Measurements from ENCODE around the gene VGF. TPM values are rescaled to one million over a fixed set of nuclear protein-coding genes. Genes with fewer than 3 reads are reported as not detected.

Gene VGF
- total and polyA plus RNA-seq, 2 donors (not counting 1 experiment from before 2014, with no cell fraction given), result 0.10 to 0.17 TPM

DNA sequence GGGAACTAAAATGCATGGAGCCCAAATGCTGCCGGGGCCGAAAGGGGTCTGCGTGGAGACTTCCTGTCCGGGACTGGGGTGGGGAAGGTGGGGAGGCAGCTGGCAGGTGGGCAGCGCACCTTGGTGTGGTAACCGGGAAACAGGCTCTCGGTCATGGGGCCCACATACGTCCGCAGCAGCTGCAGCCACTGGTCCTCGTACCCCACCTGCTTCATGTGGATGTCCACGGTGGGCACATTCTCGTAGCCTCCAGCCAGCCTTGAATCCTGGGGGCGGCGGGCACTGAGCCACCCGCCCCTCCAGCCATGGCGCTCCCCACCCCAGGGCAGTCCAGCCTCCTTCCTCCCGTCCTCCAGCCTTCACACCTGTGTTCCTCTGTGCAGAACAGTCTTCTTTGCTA, 42.1 kb upstream of the VGF start:
- H3K9me3 ChIP-seq (ENCODE audit: control extremely low read depth in 1 of 3, control insufficient read depth in 2 of 3, insufficient read depth in 1 of 3, low read length in 2 of 3), result no peaks in the 10 kb centered on the region
- Mint-ChIP-seq H3K4me1 (peaks cover 15% of the 10 kb centered on the region), H3K4me3 (no peak overlapping the region), H3K27me3 (peaks cover 10% of the 10 kb centered on the region), H3K27ac (no peak overlapping the region), H3K9me3 (ENCODE audit: insufficient read depth) (no peaks in the 10 kb centered on the region)
- 97% methylated on average over 17 of the region's 17 CpGs for WGBS (ENCODE audit: insufficient coverage)
- H3K4me2 ChIP-seq (replicated peaks; ENCODE audit: low read depth, low read length, poor library complexity, severe bottlenecking), result no peak overlapping the region
- DNase-seq, result no peak
- H3K27me3 ChIP-seq (replicated peaks in 1 of 4; ENCODE audit: control extremely low read depth in 1 of 4, control insufficient read depth in 3 of 4, insufficient read depth in 4 of 4, low read length in 3 of 4), result peaks cover 0 to 5% (median 2%) of the 10 kb centered on the region in 4 experiments
- peaks cover 6 to 10% of the 10 kb centered on the region in 2 donors for H3K4me1 ChIP-seq (ENCODE audit: control insufficient read depth in 2 of 2, insufficient read depth in 2 of 2, low read length in 2 of 2)
- H3K36me3 ChIP-seq (replicated peaks in 1 of 2; ENCODE audit: control extremely low read depth in 1 of 2, control insufficient read depth in 1 of 2, extremely low read depth in 1 of 2, insufficient read depth in 2 of 2, low read length in 1 of 2), result peaks cover 0 to 16% of the 10 kb centered on the region in 2 experiments
- no peak for TF ChIP-seq EZH2 (IDR thresholded peaks at IDR 0.05; ENCODE audit: borderline replicate concordance, insufficient read depth, low read depth, low read length, poor library complexity, severe bottlenecking)
- TF ChIP-seq, protein P1, sequence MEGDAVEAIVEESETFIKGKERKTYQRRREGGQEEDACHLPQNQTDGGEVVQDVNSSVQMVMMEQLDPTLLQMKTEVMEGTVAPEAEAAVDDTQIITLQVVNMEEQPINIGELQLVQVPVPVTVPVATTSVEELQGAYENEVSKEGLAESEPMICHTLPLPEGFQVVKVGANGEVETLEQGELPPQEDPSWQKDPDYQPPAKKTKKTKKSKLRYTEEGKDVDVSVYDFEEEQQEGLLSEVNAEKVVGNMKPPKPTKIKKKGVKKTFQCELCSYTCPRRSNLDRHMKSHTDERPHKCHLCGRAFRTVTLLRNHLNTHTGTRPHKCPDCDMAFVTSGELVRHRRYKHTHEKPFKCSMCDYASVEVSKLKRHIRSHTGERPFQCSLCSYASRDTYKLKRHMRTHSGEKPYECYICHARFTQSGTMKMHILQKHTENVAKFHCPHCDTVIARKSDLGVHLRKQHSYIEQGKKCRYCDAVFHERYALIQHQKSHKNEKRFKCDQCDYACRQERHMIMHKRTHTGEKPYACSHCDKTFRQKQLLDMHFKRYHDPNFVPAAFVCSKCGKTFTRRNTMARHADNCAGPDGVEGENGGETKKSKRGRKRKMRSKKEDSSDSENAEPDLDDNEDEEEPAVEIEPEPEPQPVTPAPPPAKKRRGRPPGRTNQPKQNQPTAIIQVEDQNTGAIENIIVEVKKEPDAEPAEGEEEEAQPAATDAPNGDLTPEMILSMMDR (IDR thresholded peaks at IDR 0.05), result no peak
- H3K27ac ChIP-seq (ENCODE audit: low read length in 2 of 2), result no peak overlapping the region
- no peak for ATAC-seq (ENCODE audit: low read depth)
- ChIA-PET POLR2A (no interaction called here), CTCF (interaction anchor here (0.9 to 1.3 kb wide), 2 partner anchors 15 to 75 kb away, joined by 3 to 4 read pairs; no protein-coding TSS in a partner anchor)
- H3K9ac ChIP-seq (ENCODE audit: low read length), result no peak overlapping the region
- H4K20me1 ChIP-seq (ENCODE audit: control insufficient read depth, insufficient read depth, low read length, poor library complexity, severe bottlenecking), result no peaks in the 10 kb centered on the region
- no peak overlapping the region for H2AFZ ChIP-seq (ENCODE audit: insufficient read depth, low read depth, low read length, poor library complexity, severe bottlenecking)
- intact Hi-C loops (cut with micrococcal nuclease), result no loop called here
- H3K79me2 ChIP-seq (ENCODE audit: control insufficient read depth, insufficient read depth, low read length), result no peaks in the 10 kb centered on the region
- H3K4me3 ChIP-seq (ENCODE audit: control extremely low read depth in 1 of 5, extremely low read depth in 1 of 5, insufficient read depth in 1 of 5, low read depth in 2 of 5, low read length in 4 of 5), result no peak overlapping the region

DNA sequence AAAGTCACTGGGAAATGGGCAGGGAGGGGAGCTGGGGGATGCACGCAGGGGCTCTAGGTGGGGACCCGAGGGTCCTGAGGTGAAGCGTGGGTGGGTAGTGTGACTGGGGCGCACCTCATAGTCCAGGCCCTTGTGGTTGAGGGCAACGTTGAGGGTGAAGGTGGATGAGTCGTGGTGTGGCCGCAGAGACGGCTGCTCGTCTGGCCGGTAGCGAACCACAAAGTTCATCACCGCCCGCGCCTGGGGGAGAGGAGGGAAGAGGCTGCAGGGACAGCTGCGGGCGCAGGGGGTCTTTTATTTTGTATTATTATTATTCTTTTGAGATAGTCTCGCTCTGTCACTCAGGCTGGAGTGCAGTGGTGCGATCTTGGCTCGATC, 41.3 kb upstream of the VGF start:
- TF ChIP-seq, protein P1 (IDR thresholded peaks at IDR 0.05), result no peak
- no peak for TF ChIP-seq EZH2 (IDR thresholded peaks at IDR 0.05; ENCODE audit: borderline replicate concordance, insufficient read depth, low read depth, low read length, poor library complexity, severe bottlenecking)
- no peak overlapping the region for H3K27ac ChIP-seq (ENCODE audit: low read length in 2 of 2)
- H3K4me2 ChIP-seq (replicated peaks; ENCODE audit: low read depth, low read length, poor library complexity, severe bottlenecking), result no peak overlapping the region
- H3K9me3 Mint-ChIP-seq (ENCODE audit: insufficient read depth), result no peaks in the 10 kb centered on the region
- POLR2A ChIA-PET, result no interaction called here
- peaks cover 10% of the 10 kb centered on the region for H3K27me3 Mint-ChIP-seq
- H3K4me3 ChIP-seq (ENCODE audit: control extremely low read depth in 1 of 5, extremely low read depth in 1 of 5, insufficient read depth in 1 of 5, low read depth in 2 of 5, low read length in 4 of 5), result no peak overlapping the region
- DNase-seq (no peak), ATAC-seq (ENCODE audit: low read depth) (no peak)
- peaks cover 19% of the 10 kb centered on the region for H3K4me1 Mint-ChIP-seq
- H3K27ac Mint-ChIP-seq, result no peak overlapping the region
- H3K36me3 ChIP-seq (replicated peaks in 1 of 2; ENCODE audit: control extremely low read depth in 1 of 2, control insufficient read depth in 1 of 2, extremely low read depth in 1 of 2, insufficient read depth in 2 of 2, low read length in 1 of 2), result peaks cover 0 to 13% of the 10 kb centered on the region in 2 experiments
- no peaks in the 10 kb centered on the region for H4K20me1 ChIP-seq (ENCODE audit: control insufficient read depth, insufficient read depth, low read length, poor library complexity, severe bottlenecking)
- WGBS (ENCODE audit: insufficient coverage), result 85% methylated on average over 6 of the region's 19 CpGs
- H3K9ac ChIP-seq (ENCODE audit: low read length), result no peak overlapping the region
- H3K4me3 Mint-ChIP-seq, result no peak overlapping the region
- peaks cover 0 to 3% (median 0%) of the 10 kb centered on the region in 3 donors for H3K9me3 ChIP-seq (ENCODE audit: control extremely low read depth in 1 of 3, control insufficient read depth in 2 of 3, insufficient read depth in 1 of 3, low read length in 2 of 3)
- H3K79me2 ChIP-seq (ENCODE audit: control insufficient read depth, insufficient read depth, low read length), result no peaks in the 10 kb centered on the region
- peaks cover 0 to 13% (median 6%) of the 10 kb centered on the region in 4 experiments for H3K27me3 ChIP-seq (replicated peaks in 1 of 4; ENCODE audit: control extremely low read depth in 1 of 4, control insufficient read depth in 3 of 4, insufficient read depth in 4 of 4, low read length in 3 of 4)
- peaks cover 12 to 18% of the 10 kb centered on the region in 2 donors for H3K4me1 ChIP-seq (ENCODE audit: control insufficient read depth in 2 of 2, insufficient read depth in 2 of 2, low read length in 2 of 2)
- intact Hi-C loops (cut with micrococcal nuclease), result no loop called here
- no peak overlapping the region for H2AFZ ChIP-seq (ENCODE audit: insufficient read depth, low read depth, low read length, poor library complexity, severe bottlenecking)
- CTCF ChIA-PET, result interaction anchor here (1.3 kb wide), 1 partner anchor 76 kb away, joined by 3 read pairs; no protein-coding TSS in a partner anchor

Data from B cell (primary cell).